HG02938 (cell line): ENCODE data around the gene ZFAND6.
"Not testable (repeated sequence)": the region's sequence is repeated elsewhere in the genome, so short reads cannot be mapped to it uniquely, and the experiment has no call there.

Experiments used
- ATAC-seq: cut with Tn5 transposase; IDR thresholded peaks from one replicate; pipeline ENCODE4 v1.9.1; 2021; ENCODE audit warnings: mild to moderate bottlenecking, moderate library complexity; ENCODE audit not compliant: unreplicated experiment

The ZFAND6 gene

DNA sequence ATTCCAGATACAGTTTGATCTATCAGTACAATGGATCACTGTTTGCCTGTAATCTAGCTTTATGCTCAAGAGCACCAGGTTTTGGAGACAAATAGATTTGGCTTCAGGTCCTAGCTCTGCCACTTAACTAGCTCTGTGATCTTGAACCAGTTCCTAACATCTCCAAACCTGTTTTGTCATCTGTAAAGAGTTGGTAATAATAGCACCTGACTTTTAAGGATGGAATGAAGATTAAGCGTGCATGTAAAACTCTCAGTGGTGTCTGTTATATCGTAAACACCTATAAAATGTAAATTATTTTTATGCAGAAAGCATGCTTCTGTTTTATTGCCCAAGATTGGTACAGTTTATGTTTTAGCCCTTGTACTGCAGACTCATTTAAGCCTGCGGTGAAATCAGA is 36.5 kb downstream of the ZFAND6 start:
- ATAC-seq, result no peak

GRCh38 chr15:80098341-80098740 is 38.9 kb downstream of the ZFAND6 start:
- no peak for ATAC-seq

- ATAC-seq, result peak; percentile 41
Measured at GRCh38 chr15:80099241-80099640, 39.8 kb downstream of the ZFAND6 start.

DNA sequence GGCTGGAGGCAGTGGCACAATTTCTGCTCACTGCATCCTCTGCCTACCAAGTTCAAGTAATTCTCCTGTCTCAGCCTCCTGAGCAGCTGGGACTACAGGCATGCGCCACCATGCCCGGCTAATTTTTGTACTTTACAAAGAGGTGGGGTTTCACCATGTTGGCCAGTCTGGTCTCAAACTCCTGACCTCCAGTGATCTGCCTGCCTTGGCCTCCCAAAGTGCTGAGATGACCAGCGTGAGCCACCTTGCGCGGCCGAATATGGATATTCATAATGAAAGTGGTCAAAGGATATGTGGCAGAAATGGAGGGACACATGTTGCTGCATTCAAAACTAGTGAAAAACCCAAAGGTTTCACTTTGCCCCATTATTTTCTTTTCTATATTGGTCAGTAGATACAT is 40.2 kb downstream of the ZFAND6 start:
- ATAC-seq, result peak; percentile 71

DNA sequence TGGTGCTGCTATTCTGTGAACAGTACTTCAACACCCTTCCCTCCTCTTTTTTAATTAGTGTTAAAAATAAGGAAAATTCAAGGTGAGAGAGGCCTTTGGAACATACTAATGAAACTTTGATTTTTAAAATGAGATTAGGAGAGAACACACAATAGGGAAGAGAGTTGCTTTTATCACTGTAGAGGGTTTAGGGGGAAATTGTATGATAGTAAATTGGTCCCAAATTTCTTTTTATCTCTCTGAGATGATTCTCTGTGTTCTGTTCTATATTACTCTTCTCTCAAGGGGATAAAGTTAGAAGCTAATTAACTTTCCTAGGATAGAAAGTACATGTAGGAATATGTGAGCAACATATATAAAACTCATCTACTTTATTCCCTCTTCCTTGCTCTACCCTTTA is 40.8 kb downstream of the ZFAND6 start:
- no peak for ATAC-seq

DNA sequence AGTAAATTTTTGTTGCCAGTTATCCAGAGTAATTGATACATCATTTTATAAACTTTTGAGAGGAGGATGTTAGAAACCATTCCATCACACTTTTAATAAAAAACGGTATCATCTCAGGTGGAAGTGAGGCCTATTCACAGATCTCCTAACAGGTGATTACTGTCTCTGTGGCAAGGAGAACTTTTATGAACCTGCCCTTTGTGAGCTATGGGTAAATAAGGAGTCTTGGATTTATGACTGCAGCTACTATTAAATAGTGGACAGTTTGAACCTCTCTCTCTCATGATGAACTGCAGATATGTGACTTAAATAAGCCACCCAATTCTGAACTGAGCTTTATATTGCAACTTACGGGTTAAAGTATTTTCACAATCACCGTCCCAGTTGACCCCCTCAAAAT is 45.7 kb downstream of the ZFAND6 start:
- ATAC-seq, result no peak

DNA sequence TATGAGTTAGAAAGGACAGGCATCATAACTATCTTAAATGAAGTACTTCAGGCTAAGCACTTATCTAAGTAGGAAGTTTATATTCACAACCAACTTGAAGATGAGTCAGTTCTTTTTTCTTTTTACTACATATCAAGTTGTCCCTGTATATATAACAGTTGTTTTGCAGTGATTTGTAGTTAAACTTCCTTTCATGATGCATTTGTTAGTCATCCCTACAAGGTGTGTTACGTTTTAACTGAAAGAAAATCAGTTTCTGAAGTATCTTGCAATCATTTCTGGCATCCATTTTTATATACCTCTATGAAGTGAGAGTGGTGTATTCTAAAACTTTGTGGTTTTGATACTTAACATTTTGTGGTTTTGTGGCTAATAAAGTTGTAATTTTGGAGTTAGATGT is 46.1 kb downstream of the ZFAND6 start:
- no peak for ATAC-seq

- no peak for ATAC-seq
Measured at GRCh38 chr15:80106051-80106450, 46.6 kb downstream of the ZFAND6 start.

GRCh38 chr15:80107204-80107603 is 47.7 kb downstream of the ZFAND6 start:
- ATAC-seq, result no peak

GRCh38 chr15:80107774-80108173 is 48.3 kb downstream of the ZFAND6 start:
- no peak for ATAC-seq

DNA sequence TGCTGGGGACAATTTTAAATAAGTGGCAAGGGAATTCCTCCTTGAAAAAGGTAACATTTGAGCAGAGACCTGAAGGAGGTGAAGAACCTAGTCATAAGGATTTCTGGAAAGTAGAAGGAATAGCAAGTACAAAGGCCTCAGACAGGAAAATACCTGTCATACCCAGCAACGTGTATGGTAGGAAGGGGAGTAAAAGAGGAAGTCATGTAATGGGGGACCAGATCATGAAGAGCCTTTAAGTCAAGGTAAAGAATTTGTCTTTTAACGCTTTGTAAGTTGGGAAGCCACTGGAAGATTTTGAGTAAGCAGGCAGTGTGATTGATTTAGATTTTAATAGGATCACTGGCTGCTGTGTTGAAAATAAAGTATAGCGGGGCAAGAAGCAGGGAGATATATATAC is 49.9 kb downstream of the ZFAND6 start:
- ATAC-seq, result no peak

- ATAC-seq, result no peak
Measured at GRCh38 chr15:80110920-80111319, 51.4 kb downstream of the ZFAND6 start.

- no peak for ATAC-seq
Measured at GRCh38 chr15:80114114-80114513, 54.6 kb downstream of the ZFAND6 start.

DNA sequence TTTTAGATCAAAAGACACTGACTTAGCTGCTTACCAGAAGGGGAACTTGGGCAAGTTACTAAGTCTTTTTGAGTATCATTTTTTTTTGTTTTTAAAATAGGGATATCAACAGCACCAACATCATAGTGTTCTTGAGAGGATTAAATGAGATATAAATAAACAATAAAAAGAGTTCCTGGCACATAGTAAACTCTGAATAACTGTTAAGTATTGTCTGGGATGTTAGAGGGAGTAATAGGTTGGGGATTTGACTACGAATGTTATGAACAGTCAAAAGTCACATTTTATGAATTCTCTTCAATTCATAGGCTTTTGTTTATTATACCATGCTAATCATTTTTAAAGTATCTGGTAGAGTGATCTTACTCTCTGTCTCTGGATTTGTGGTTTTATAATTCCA is 55.5 kb downstream of the ZFAND6 start:
- no peak for ATAC-seq

GRCh38 chr15:80118956-80119355 is 59.5 kb downstream of the ZFAND6 start:
- no peak for ATAC-seq

GRCh38 chr15:80120636-80121035 is 61.2 kb downstream of the ZFAND6 start:
- ATAC-seq, result no peak

GRCh38 chr15:80121546-80121945 is 62.1 kb downstream of the ZFAND6 start:
- ATAC-seq, result no peak

DNA sequence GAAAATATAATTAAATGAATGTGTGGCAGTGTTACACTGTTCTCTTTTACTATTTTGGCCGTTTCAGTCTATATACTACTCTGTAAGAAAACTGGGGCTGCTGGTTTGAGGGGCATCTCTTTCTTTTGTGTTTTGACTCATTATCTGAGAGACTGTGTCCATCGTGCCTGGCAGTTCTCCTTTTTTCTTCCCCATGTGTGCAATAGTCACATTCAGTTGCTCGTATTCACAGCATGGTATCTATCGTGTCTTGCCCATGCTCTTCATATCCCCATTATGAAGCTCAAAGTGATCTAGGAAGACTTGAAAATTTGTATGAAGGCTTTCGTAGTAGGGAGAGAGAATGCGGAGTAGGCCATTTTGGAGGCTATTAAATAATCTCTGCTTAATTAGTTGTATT is 63.6 kb downstream of the ZFAND6 start:
- ATAC-seq, result no peak

- ATAC-seq, result not testable (repeated sequence)
Measured at GRCh38 chr15:80127253-80127652, 67.8 kb downstream of the ZFAND6 start.

DNA sequence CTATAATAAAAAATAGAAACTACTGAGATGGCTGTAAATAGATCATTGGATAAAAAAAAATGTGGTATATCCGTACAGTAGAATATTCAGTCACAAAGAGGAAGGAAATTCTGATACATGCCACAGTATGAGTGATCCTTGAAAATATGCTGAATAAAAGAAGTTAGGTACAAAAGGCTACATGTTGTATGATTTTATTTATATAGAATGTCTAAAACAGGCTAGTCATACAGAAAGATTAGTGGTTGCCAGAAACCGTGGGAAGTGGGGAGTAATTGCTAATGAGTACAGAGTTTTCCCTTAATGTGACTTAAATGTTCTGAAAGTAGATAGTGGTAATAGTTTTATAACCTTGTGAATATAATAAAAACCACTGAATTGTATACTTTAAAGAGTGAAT is 68.4 kb downstream of the ZFAND6 start:
- ATAC-seq, result no peak

GRCh38 chr15:80132382-80132781 is 72.9 kb downstream of the ZFAND6 start:
- no peak for ATAC-seq

GRCh38 chr15:80136854-80137253 is 77.4 kb downstream of the ZFAND6 start:
- ATAC-seq, result no peak

- no peak for ATAC-seq
Measured at GRCh38 chr15:80138961-80139360, 79.5 kb downstream of the ZFAND6 start.

GRCh38 chr15:80140909-80141308 is 81.4 kb downstream of the ZFAND6 start:
- ATAC-seq, result no peak
